ENCODE data around the gene AK5.
"Not testable (repeated sequence)": the region's sequence is repeated elsewhere in the genome, so short reads cannot be mapped to it uniquely, and the experiment has no call there.

GRCh38 chr1:77531149-77531548 lies 249.3 kb downstream of the AK5 start:
- TF ChIP-seq CTCF (IDR thresholded peaks at IDR 0.05); REST (IDR thresholded peaks at IDR 0.05; ENCODE audit: insufficient read depth in 1 of 2, low read depth in 2 of 2, low read length in 1 of 2): not testable (repeated sequence)
